HG03045 (cell line): ENCODE measurements around the gene FHOD3.
A peak's percentile ranks its signal among the peaks of the same experiment; 100 is the strongest.

Experiments
- ATAC-seq: cut with Tn5 transposase; IDR thresholded peaks from one replicate; pipeline ENCODE4 v1.9.1; 2021; ENCODE audit warnings: mild to moderate bottlenecking, moderate library complexity; ENCODE audit not compliant: unreplicated experiment

Gene FHOD3

GRCh38 chr18:36297417-36298125 is at the start of gene FHOD3:
TSS of gene FHOD3 (plus strand) at chr18:36297713. CDS start at chr18:36297836, 123 bp downstream.
- ATAC-seq: peak; percentile 65

GRCh38 chr18:36249392-36249791 is 48.1 kb upstream of the FHOD3 start:
- ATAC-seq: no peak

DNA sequence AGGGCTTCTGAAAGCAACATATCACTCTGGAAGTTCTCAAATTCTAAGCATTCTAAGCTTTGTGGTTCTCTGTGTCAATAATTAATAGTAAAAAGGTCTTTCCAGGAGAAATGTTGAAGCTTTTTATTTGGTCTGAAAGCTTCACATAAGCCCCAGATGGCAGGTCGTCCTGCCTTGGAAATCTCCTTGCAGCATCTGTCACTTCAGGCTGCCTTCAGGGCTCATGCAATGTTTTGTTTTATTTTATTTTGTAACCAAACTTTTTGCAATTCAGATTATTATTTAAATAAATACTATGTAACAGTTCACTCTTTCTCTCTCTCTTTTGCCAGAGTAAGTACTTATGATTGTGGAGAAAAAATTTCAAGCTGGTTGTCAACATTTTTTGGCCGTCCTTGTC is 46.7 kb upstream of the FHOD3 start:
- no peak for ATAC-seq

DNA sequence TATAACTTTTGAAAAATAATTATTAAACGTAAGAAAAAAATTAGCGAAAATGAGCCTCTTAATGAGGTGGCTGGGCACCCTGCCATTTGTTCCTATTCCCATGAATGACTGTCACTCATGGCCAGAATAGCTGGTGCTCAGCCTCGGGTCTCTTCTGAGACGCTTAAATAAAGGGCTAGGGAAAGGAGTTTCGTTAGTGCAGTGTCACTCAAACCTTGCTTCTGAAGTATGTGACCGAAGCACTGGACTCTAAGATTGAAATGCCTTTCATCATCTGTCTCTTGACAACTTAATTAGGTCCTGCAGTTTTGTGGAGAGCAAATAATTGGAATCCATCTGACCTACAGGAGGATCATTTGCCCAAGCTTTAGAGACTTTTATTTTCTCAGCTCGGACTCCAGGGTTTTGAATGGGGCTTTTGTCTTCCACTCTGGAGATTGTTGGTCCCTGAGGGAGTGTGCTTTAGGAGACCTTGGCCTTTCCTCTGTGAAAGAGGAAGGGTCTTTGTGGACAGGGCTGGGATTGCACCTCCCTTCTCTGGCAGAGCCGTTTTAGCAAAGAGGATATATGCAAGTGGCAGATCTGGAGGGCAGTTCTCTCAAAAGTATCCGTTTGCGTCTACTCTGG is 42.3 kb upstream of the FHOD3 start:
- no peak for ATAC-seq

DNA sequence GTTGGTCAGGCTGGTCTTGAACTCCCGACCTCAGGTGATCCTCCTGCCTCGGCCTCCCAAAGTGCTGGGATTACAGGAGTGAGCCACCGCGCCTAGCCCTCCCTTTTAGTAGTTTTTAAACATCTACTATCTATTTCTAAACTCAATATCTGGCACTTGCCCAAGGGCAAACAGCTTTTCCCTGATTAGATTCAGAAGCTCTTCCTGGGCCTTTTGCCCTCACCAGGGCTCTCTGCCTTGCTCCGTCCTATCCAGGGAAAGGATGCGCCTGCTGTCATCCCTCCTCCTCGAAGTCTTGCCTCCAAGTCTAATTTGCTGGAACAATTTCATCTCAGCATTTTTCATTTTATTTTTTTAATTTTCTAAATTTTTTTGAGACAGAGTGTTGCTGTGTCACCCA is 41.4 kb upstream of the FHOD3 start:
- no peak for ATAC-seq

- ATAC-seq: no peak
Measured at GRCh38 chr18:36262971-36263370, 34.5 kb upstream of the FHOD3 start.

DNA sequence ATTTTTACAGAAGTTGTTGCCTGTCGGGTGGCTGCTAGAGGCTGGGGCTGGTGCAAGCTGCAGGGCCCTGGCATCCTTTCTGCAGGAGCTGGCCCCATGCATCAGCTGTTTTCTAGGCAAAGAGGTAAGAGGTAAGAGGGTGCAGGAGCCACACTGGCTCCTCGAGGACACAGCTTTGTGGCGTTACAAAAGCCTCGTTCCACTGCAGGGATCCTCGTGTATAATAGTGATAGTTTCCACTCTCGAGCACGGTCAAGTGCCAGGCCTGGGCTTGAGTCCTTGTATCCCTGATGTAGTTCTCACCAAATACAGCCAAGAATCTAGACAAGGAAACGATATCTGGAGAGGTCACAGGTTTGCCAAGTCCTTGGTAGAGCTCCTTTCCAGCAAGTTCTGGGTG is 33.2 kb upstream of the FHOD3 start:
- ATAC-seq: no peak

GRCh38 chr18:36265015-36265414 is 32.5 kb upstream of the FHOD3 start:
- ATAC-seq: no peak

DNA sequence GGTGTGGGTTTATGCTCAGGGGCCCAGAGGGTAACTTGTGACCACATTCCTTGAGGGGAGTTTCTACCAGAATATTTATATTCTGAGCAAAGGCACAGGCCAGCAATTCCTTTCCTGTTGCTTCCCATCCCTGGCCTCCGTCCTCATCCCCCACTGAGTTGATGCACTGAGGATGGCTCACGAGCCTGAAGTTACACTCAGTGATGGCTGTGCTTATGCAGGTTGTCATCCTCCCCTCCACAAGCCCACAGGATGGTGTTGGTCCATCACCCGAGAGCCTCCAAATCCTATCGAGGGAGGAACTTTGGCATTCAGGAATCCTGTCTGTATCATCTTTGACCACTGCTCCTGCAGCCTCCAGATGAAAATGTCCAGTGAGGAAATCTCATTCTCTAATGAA is 28.4 kb upstream of the FHOD3 start:
- ATAC-seq: no peak

DNA sequence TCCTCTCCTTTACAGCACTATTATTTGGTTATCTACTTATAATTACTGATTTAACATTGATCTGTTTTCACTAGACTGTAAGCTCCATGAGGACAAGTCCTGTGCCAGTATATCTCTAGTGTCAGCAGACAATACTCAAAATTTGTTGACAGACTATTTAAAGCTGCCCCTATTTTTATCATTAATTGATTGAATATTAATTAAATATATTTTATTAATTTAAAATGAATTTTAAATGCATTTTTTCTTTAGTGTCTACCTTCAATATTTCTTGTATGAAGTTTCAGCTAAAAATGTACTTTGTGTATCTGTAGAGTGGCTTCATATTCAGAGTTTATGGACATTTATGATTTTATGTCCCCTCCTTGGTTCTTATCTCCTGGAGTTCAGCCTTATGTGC is 26.4 kb upstream of the FHOD3 start:
- ATAC-seq: no peak

GRCh38 chr18:36273347-36273746 is 24.2 kb upstream of the FHOD3 start:
- ATAC-seq: no peak

DNA sequence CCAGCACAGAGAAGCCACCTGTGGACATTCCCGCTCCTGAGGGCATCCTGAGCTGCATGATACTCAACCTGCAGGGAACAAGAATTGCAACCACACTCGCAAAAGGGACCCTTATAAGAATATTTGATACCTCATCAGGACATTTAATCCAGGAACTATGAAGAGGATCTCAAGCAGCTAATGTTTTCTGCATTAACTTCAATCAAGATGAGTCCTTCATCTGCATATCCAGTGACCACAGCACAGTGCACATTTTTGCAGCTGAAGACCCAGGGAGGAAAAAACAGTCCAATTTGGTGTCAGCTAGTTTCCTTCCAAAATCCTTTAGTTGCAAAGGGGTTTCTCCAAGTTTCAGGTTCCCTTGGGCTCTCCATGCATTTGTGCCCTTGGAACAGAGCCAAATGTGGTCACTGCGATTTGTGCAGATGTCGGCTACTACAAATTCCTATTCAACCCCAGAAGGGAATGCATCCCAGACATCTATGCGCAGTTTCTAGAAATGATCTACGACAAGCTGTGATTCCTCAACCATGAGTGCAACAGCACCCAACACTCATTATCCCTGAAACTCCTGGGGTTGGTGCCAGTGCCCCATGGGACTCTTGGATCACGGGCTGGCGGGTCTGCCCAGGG is 23.3 kb upstream of the FHOD3 start:
- ATAC-seq: no peak

DNA sequence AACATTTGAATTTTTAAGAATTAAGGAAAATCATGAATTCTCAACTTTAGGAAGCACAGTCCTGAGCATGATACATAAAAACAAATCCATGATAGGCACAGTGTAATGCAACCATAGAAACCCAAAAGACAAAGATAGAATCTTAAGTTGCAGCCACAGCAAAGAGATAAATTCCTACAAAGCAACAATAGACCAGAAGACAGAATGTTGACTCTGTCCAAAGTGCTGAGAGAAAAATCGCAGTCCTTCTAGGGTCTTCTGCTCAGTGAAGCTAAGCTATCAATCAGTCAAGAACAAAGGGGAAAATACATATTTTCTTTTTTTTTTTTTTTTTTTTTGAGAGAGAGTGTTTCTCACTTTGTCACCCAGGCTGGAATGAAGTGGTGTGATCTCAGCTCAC is 22.0 kb upstream of the FHOD3 start:
- no peak for ATAC-seq

DNA sequence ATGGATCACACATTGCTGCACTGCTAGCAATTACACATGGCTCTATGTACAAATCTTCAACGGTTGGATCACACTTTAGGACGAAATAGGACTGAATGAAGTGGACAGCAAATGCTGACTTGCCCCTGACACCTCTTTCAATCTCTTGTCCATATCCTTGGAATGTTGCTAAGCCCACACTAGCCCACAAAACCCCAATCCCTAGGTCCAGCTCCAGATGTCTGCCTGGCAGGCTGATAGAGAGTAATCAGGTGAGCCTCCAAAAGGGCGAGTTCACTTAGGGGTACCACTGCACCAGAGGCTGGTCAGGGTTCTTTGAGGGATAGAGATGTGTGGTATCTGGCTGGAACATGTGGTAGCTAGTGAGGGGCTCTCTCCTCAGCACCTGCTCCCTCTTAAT is 18.5 kb upstream of the FHOD3 start:
- no peak for ATAC-seq

DNA sequence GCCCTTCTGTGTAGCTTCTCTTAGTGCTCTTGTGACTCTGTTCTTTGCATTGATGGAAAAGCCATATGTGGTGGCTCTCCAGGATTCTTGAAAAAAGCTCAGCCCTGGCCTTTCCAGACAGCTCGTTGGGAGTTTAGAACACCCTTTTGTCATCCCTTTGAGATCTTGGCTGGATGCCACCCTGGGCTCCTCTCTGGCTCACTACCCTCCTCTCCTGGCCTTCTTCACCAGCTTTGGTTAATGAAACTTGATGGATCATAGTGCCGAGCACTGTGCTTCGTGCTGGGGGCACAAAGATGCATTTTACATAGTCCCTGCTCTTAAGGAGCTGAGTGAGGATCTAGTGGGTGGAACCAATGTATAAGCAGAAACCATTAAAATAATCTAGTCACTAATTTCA is 15.6 kb upstream of the FHOD3 start:
- no peak for ATAC-seq

- no peak for ATAC-seq
Measured at GRCh38 chr18:36283448-36283847, 14.1 kb upstream of the FHOD3 start.

GRCh38 chr18:36284268-36284667 is 13.2 kb upstream of the FHOD3 start:
- ATAC-seq: no peak

GRCh38 chr18:36284671-36285295 is 12.7 kb upstream of the FHOD3 start:
- ATAC-seq: no peak

DNA sequence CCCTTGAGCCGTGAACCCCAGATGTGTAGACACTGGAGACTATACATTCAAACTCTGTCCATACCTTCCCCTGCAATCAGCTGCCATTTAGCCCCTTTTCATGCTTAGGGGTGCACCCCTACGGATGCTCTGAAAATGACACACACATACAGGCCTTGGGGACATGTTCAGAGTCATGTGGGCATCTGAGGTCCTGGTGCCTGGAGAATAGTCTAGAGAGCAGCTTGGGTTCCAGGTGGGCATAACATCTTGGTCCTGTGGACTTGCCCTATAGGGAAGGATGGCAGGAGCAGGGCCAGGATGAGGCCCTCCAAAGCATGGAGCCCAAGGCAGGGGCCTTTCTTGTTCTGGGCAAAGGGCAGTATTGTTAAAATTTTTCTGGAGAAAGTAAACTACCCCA is 9.9 kb upstream of the FHOD3 start:
- ATAC-seq: no peak

DNA sequence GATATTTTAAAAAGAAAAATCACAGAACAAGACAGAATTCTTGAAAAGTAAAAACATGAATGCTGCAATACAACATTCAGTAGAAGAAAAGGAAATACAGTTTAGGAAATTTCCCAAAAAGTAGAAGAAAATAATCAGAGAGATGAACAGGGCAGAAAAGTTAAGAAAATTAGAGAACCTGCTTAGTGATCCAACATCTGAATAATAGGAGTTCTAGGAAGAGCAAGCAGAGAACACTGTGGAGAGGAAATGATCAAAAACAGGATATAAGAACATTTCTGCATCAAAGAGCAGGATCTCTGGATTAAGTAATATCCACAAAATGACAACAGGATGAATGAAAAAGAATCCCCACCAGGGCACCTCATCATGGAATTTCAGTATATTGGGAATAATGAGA is 8.8 kb upstream of the FHOD3 start:
- no peak for ATAC-seq

GRCh38 chr18:36294031-36294430 is 3.5 kb upstream of the FHOD3 start:
- ATAC-seq: no peak

- no peak for ATAC-seq
Measured at GRCh38 chr18:36295214-36295613, 2.3 kb upstream of the FHOD3 start.
